ENCODE data around the gene GYPB. TPM values are rescaled to one million over a fixed set of nuclear protein-coding genes. Genes with fewer than 3 reads are reported as not detected.

The GYPB gene
- not detected in 2 replicates for total RNA-seq

GRCh38 chr4:144019277-144019676 lies at the start of gene GYPB:
TSS of gene GYPB (minus strand) at chr4:144019380. CDS start at chr4:144019287, 93 bp downstream.

Other genes starting within 250 kb of the GYPB start
- not detected in 2 replicates for gene GYPE, start 113.8 kb downstream of the GYPB start, total RNA-seq
- not detected in 2 replicates for gene GYPA, start 121.3 kb upstream of the GYPB start, total RNA-seq

Data from airway epithelial cell (primary cell).